Endodermal cell (in vitro differentiated cells): ENCODE results near the gene CMSS1. TPM values are rescaled to one million over a fixed set of nuclear protein-coding genes. Genes with fewer than 3 reads are reported as not detected.

Source experiments
- DNase-seq: peaks from one replicate; pipeline ENCODE4 v3.0.0-alpha.2; 2017
- H3K27ac ChIP-seq: 2 replicates; pipeline ENCODE4 v1.5.1; 2013; ENCODE audit warnings: mild to moderate bottlenecking, low read depth, low read length, moderate library complexity
- H3K27me3 ChIP-seq: 2 replicates; pipeline ENCODE4 v1.6.1; 2013; ENCODE audit warnings: mild to moderate bottlenecking, low read length, moderate library complexity; ENCODE audit not compliant: insufficient read depth, control insufficient read depth, poor library complexity, severe bottlenecking
- H3K36me3 ChIP-seq: 2 replicates; pipeline ENCODE4 v1.7.0; 2013; ENCODE audit warnings: mild to moderate bottlenecking, low read length, moderate library complexity; ENCODE audit not compliant: control insufficient read depth, insufficient read depth
- H3K4me1 ChIP-seq: one replicate; pipeline ENCODE4 v1.7.0; 2013; ENCODE audit warnings: low read length; ENCODE audit not compliant: control insufficient read depth, insufficient read depth
- H3K4me3 ChIP-seq: 2 replicates; pipeline ENCODE4 v1.5.1; 2013; ENCODE audit warnings: mild to moderate bottlenecking, low read length, moderate library complexity
- H3K9ac ChIP-seq: 2 replicates; pipeline ENCODE4 v1.6.1; 2013; ENCODE audit warnings: mild to moderate bottlenecking, low read length, moderate library complexity; ENCODE audit not compliant: poor library complexity, severe bottlenecking; ENCODE audit errors: extremely low read depth
- H3K9me3 ChIP-seq: 2 replicates; pipeline ENCODE4 v1.6.1; 2013; ENCODE audit warnings: mild to moderate bottlenecking, low read length, moderate library complexity; ENCODE audit not compliant: control insufficient read depth
- H3K27ac Mint-ChIP-seq: 2 replicates; pipeline ENCODE4 v1.8.0; 2020; ENCODE audit warnings: mixed read lengths
- H3K27me3 Mint-ChIP-seq: 2 replicates; pipeline ENCODE4 v1.8.0; 2021; ENCODE audit warnings: mild to moderate bottlenecking, mixed read lengths; ENCODE audit not compliant: insufficient read depth
- H3K36me3 Mint-ChIP-seq: 2 replicates; pipeline ENCODE4 v1.8.0; 2020; ENCODE audit warnings: low read depth, mixed read lengths
- H3K4me1 Mint-ChIP-seq: 2 replicates; pipeline ENCODE4 v1.8.0; 2020; ENCODE audit warnings: mixed read lengths
- H3K4me3 Mint-ChIP-seq: 2 replicates; pipeline ENCODE4 v1.8.0; 2020; ENCODE audit warnings: mild to moderate bottlenecking, moderate library complexity, mixed read lengths
- H3K9me3 Mint-ChIP-seq: 2 replicates; pipeline ENCODE4 v1.8.0; 2020; ENCODE audit warnings: mild to moderate bottlenecking, mixed read lengths
- WGBS, 2 experiments: methylation state at CpG; one replicate each; pipeline versions ENCODE4 v1.1.5 to v1.1.7; 2013; ENCODE audit warnings: missing lambda C conversion rate in 2 of 2, mixed read lengths in 1 of 2; ENCODE audit not compliant: insufficient coverage in 1 of 2, insufficient read length in 1 of 2; 5-methylcytosine and 5-hydroxymethylcytosine counted together
- total RNA-seq, 2 donors: library from RNA; stranded (reverse); fragmentation: NEBNext Ultra II Directional in 1 of 2; extraction: Animal tissue kit (Norgen Biotek cat#: 25700) in 1 of 2; gene quantifications; 2 replicates in 1 of 2; 3 replicates in 1 of 2; pipeline ENCODE4 v1.2.1, GENCODE V29; 2021
- TF ChIP-seq, protein P1 (sequence below): fragments of 200-600 bp; sonication (generic); conservative IDR thresholded peaks from 2 replicates; pipeline ENCODE4 v1.5.0; 2021; ENCODE audit warnings: antibody characterized with exemption, mild to moderate bottlenecking

The CMSS1 gene
- total RNA-seq, 2 donors from 2014 or later, result 48.5 to 50.8 TPM

DNA sequence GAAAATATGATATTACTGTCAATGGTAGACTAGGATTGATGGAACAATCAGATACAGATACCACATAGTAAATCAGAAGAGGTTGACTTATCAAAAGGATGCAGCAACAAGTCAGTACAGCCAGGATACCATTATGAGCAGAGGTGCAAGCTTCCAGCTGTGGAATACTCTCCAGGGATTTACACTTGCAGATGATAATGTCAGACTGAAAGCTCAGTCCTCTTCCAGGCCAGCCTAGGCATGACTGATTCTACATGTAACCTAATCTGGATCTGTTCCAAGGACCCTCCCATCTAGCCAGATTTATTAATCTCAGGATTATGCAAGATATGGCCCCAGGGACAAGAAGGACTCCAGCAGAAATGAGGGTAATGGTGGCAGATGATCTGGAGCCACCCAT, 288.4 kb downstream of the CMSS1 start:
- no peak overlapping the region for H3K4me3 Mint-ChIP-seq
- Histone ChIP-seq H3K27ac (no peak overlapping the region), H3K9me3 (no peaks in the 10 kb centered on the region)

DNA sequence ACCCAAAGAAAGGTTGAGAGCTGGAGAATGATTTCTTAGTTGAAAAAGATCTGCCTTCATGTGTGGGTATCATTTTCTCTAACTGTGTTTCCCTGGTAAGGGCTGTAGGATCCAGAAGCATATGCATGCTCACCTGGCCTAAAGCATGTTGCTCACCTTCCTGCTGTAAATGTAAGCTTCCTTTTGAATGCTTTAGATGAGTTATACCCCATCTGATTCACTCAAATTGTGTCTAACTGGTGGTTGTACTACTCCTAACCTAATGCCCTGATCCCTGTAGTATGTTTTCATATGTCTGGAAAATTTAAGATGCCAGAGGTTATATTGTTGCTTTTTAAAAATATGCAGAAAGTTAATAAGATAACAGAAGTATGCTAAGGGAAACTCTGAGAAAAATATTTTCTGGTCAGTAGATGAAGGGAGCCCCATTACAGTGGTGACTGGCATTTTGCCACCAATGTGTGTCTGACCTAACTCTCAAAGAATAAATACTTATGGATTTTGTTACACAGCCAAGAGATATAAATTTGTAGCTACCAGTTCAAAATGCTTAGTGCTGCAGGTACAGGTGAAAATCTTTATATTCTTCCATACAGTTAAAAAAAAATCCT, 289.0 kb downstream of the CMSS1 start:
- TF ChIP-seq, protein P1, sequence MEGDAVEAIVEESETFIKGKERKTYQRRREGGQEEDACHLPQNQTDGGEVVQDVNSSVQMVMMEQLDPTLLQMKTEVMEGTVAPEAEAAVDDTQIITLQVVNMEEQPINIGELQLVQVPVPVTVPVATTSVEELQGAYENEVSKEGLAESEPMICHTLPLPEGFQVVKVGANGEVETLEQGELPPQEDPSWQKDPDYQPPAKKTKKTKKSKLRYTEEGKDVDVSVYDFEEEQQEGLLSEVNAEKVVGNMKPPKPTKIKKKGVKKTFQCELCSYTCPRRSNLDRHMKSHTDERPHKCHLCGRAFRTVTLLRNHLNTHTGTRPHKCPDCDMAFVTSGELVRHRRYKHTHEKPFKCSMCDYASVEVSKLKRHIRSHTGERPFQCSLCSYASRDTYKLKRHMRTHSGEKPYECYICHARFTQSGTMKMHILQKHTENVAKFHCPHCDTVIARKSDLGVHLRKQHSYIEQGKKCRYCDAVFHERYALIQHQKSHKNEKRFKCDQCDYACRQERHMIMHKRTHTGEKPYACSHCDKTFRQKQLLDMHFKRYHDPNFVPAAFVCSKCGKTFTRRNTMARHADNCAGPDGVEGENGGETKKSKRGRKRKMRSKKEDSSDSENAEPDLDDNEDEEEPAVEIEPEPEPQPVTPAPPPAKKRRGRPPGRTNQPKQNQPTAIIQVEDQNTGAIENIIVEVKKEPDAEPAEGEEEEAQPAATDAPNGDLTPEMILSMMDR, result no peak
- H3K27me3 Mint-ChIP-seq, result no peaks in the 10 kb centered on the region
- no peak overlapping the region for H3K27ac Mint-ChIP-seq
- no peak overlapping the region for H3K4me3 ChIP-seq
- H3K36me3 ChIP-seq, result no peaks in the 10 kb centered on the region
- no peak overlapping the region for H3K9ac ChIP-seq
- peaks cover 58% of the 10 kb centered on the region for H3K4me1 Mint-ChIP-seq
- H3K36me3 Mint-ChIP-seq, result no peaks in the 10 kb centered on the region
- no peaks in the 10 kb centered on the region for H3K27me3 ChIP-seq
- DNase-seq, result no peak
- no peaks in the 10 kb centered on the region for H3K9me3 Mint-ChIP-seq
- H3K9me3 ChIP-seq, result no peaks in the 10 kb centered on the region
- H3K4me1 ChIP-seq, result peaks cover 8% of the 10 kb centered on the region
- H3K27ac ChIP-seq, result no peak overlapping the region
- H3K4me3 Mint-ChIP-seq, result no peak overlapping the region

More for the DNA sequence above, 288.4 kb downstream of the CMSS1 start:
- Mint-ChIP-seq H3K4me1 (peaks cover 58% of the 10 kb centered on the region), H3K9me3 (peaks cover 1% of the 10 kb centered on the region), H3K27ac (no peak overlapping the region), H3K36me3 (peaks cover 1% of the 10 kb centered on the region), H3K27me3 (no peaks in the 10 kb centered on the region)
- Histone ChIP-seq H3K4me1 (peaks cover 8% of the 10 kb centered on the region), H3K27me3 (no peaks in the 10 kb centered on the region), H3K4me3 (no peak overlapping the region), H3K36me3 (no peaks in the 10 kb centered on the region), H3K9ac (no peak overlapping the region)
- TF ChIP-seq, protein P1, result no peak
- no peak for DNase-seq

DNA sequence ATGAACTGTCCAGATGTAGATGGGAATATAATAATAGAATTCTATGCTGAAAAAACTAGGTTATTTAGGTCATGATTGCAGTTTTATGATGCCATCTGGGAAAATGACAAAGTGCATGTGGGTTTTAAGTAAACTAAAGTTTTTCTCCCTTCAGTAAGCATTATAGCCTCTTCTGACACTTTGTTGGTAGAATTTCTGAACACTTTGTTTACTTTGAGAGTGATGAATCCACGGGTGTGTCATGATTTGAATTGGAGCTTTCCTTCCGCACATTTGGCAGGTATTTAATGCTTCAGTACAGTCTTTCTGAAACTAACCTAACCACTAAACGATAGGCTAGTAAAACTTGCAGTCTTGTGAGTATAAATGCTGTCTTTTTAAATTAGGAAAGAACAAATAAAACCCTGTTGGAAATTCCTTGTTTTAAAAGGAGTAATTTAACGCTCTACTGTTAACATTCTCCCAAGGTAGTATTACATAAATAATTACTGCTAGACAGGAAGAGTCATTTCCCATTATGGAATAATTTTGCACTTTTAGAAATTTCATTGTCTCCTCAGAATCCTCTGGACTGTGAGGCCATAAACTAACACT, 289.7 kb downstream of the CMSS1 start:
- no peak overlapping the region for H3K4me3 Mint-ChIP-seq
- TF ChIP-seq, protein P1, result no peak
- no peaks in the 10 kb centered on the region for H3K9me3 Mint-ChIP-seq
- Histone ChIP-seq H3K27me3 (no peaks in the 10 kb centered on the region), H3K9me3 (no peaks in the 10 kb centered on the region), H3K27ac (no peak overlapping the region), H3K4me1 (peaks cover 8% of the 10 kb centered on the region), H3K9ac (no peak overlapping the region), H3K36me3 (no peaks in the 10 kb centered on the region), H3K4me3 (no peak overlapping the region)
- WGBS, 2 experiments, result 88 to 100% methylated on average over 1 to 4 of the region's 4 CpGs
- no peaks in the 10 kb centered on the region for H3K27me3 Mint-ChIP-seq
- DNase-seq, result no peak
- no peaks in the 10 kb centered on the region for H3K36me3 Mint-ChIP-seq
- H3K27ac Mint-ChIP-seq, result no peak overlapping the region
- peaks cover 58% of the 10 kb centered on the region for H3K4me1 Mint-ChIP-seq
